Cardiac fibroblast (primary cell): Measurements from ENCODE around the gene PLEKHG7.
A peak's percentile ranks its signal among the peaks of the same experiment; 100 is the strongest.
"Not testable (repeated sequence)": the region's sequence is repeated elsewhere in the genome, so short reads cannot be mapped to it uniquely, and the experiment has no call there.

ENCODE experiments used
- DNase-seq, 2 donors: peaks; one replicate each; pipeline versions ENCODE4 v3.0.0 to v3.0.0-alpha.2; 2010; ENCODE audit warnings: low read depth in 2 of 2
- H3K4me3 ChIP-seq, 2 donors: replicated peaks in 1 of 2; 1 replicate in 1 of 2; 2 replicates in 1 of 2; pipeline ENCODE4 v1.5.1; 2011; ENCODE audit warnings: low read depth in 2 of 2, low read length in 2 of 2, mild to moderate bottlenecking in 2 of 2, moderate library complexity in 1 of 2
- TF ChIP-seq, protein P1 (sequence below): IDR thresholded peaks from one replicate; pipeline ENCODE4 v1.5.1; 2011; ENCODE audit warnings: low read depth, mild to moderate bottlenecking, low read length, inconsistent platforms

PLEKHG7 gene, protein sequence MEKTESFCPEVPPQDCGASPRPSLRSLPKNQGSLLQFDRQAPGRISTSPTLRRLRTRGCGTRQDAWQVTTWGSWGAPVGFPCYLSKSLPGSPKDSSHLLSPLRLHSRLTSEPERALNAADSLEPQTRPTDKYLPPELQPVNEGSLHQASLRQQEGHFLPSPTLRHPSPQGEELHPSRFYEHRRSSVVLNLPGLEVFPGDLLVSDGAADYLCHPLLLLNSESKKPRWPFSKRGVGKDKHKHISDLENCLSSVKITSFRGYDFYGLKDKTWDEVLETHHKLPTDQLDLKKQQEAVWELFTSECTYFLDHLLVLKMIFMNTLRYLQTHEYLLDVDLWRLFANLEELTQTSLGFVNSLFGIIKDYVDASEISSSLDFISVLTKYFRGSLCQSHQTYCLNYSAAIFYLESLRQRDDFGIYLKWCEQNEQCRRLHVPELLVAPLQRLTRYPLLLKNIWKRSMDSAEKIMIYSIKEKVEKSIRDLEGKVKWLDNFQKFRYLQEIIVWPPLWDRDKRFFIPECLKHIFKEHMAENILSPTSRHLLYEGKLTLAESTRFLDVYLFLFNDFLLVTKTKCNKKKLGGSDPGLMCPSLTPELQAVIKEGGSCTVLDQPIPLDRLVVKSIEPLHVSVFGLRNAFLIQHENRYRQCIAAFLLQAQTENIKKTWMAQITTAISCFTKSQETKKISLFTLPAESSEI

DNA sequence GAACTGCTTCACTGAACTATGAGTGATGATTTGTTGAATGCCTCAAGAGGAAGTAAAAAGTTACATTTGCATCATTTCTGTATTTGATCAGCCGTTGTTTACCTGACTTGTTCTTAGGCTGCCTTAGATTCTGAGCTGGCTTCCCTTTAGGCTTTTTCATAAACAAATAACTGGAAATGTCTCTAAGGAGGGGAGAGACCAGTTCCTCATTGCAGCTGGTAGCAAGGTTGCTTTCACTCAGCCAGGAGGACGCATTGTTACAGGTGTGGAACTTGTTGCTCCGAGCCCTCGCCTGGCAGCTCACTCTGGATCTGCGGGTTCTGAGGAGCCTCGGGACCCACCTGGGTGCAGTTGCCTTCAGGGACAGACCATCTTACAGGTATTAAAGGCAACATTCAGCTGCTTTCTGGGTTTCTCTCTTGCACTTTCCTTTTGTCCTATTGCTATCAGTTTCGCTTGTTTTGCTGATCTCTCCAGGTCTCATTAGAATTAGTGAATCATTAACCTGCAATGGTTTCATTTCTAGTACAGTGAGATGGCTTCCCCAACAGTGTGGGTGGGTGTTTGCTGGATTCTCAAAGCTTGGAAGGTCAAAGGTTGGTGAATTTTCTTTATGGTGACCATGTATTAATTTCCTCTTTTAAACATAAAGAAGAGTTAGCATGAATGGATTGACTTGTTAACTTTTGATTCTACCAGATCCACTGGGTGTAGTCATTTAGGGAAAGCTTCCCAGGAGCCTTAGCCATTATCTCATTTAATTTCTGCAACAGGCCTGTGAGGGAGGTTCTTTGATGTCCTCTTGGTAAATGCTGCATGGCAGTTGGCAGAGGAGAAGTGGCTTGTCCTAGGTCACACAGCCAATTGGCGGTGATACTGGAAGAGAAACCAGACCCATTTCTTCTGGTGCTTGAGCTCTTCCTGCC is at the start of gene PLEKHG7:
Gene PLEKHG7, plus strand, starts transcription at position 236 of the 926 bp plus-strand sequence. CDS start 3,643 bp downstream, outside the sequence.
- no peak within 1 kb of the TSS for H3K4me3 ChIP-seq
- DNase-seq: no peak
- TF ChIP-seq, protein P1, sequence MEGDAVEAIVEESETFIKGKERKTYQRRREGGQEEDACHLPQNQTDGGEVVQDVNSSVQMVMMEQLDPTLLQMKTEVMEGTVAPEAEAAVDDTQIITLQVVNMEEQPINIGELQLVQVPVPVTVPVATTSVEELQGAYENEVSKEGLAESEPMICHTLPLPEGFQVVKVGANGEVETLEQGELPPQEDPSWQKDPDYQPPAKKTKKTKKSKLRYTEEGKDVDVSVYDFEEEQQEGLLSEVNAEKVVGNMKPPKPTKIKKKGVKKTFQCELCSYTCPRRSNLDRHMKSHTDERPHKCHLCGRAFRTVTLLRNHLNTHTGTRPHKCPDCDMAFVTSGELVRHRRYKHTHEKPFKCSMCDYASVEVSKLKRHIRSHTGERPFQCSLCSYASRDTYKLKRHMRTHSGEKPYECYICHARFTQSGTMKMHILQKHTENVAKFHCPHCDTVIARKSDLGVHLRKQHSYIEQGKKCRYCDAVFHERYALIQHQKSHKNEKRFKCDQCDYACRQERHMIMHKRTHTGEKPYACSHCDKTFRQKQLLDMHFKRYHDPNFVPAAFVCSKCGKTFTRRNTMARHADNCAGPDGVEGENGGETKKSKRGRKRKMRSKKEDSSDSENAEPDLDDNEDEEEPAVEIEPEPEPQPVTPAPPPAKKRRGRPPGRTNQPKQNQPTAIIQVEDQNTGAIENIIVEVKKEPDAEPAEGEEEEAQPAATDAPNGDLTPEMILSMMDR: no peak

DNA sequence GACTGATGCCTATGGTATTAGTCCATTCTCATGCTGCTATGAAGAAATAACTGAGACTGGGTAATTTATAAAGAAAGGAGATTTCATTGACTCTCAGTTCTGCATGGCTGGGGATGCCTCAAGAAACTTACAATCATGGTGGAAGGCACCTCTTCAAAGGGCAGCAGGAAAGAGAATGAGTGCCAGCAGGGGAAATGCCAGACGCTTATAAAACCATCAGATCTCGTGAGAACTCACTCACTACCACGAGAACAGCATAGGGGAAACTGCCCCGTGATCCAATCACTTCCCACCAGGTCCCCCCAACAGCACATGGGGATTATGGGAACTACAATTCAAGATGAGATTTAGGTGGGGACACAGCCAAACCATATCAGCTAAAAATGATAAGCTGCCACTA is 48.5 kb upstream of the PLEKHG7 start:
- not testable (repeated sequence) for DNase-seq

DNA sequence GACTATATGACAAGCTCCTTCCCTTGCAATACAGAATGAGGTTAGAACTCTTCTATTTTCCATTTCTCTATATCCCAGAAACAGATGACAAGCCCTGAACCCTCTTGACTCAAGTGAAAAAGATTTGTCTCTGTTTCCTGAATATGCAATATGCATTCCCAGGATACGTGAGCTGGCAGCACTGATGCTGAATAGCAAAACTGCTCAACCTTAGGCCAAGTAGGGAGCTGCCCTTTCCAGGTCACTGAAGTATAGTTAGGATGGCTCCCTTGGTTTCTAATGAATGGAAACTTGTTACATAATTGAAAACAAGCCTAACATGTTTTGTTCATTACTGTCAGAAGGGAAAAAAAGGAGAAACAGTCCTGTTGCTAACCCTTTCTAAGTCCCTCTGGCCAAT is 47.9 kb upstream of the PLEKHG7 start:
- TF ChIP-seq, protein P1: no peak
- DNase-seq: peak; percentile 43 to 64

More for the DNA sequence above, 48.5 kb upstream of the PLEKHG7 start:
- not testable (repeated sequence) for H3K4me3 ChIP-seq

DNA sequence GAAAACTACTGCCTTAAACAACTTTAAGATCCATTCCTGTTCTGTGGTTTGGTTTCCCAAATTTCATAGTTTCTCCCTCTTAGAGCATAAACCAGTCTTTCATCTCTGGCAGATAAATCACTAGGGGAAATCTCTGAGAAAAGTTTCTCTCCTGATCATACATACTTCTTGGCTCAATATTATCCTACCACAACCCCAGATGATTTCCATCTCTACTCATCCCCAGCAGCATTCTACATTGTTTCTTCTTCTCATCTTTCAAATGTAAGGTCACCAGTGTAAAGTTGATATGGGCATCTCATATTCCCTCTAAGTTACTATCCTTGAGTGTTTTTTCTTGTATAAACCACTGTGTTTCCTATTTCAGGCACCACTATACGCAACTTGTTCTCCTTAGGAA is 45.9 kb upstream of the PLEKHG7 start:
- H3K4me3 ChIP-seq: no peak overlapping the region
- TF ChIP-seq, protein P1: no peak

More for the DNA sequence above, 47.9 kb upstream of the PLEKHG7 start:
- no peak overlapping the region for H3K4me3 ChIP-seq

DNA sequence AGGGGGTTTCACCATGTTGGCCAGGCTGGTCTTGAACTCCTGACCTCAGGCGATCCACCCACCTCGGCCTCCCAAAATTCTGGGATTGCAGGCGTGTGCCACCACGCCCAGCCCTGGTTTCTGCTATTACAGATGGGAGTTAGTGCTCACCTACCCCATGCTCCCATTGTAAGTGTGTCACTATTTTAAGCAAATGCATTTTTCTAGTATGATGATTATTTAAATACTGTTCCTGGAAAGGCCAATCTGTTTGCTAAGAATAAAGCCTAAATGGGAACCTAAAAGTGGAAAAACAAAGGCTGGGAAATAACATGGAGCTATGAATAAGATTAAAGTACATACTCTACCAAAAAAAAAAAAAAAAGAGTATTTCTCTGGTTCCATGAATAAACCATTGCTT is 45.0 kb upstream of the PLEKHG7 start:
- no peak for DNase-seq
- TF ChIP-seq, protein P1: no peak
- H3K4me3 ChIP-seq: no peak overlapping the region

More for the DNA sequence above, 45.9 kb upstream of the PLEKHG7 start:
- no peak for DNase-seq

DNA sequence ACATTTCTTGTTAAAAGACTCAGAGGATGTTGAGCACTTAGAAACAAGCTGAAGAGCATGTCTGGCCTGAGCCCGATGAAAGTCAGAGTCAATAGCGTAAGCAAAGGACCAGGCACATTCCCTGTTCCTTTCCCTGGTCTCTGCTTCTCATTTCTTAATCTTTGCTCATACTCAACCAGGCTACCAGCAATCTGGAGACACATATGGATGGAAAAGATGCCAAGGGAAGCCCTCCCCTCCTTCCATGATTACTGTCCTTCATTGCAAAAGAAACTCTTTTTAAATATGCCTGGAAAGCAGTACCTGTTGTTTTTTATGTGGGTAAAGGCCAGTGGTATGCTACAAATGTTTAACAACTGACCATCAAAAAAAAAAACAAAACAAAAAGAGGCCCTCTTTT is 44.2 kb upstream of the PLEKHG7 start:
- no peak overlapping the region for H3K4me3 ChIP-seq
- TF ChIP-seq, protein P1: no peak
- DNase-seq: no peak

DNA sequence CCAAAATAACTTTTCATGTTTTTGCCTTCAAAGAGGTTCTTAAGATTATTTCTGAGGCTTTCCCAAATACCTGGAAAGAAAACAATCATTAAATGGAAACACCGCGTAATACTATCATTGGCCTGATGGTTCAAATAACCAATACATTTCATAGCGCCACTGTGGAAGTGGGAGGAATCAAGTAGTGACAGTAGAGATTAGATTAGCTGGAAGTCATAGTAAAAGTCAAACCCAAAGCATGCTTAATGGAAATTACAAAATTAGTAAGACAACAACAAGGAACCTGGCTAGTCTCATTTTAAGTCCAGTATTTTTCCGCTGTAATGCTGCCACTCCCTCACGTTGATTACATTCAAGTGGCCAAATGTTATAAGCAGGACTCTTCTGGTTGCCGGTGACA is 41.5 kb upstream of the PLEKHG7 start:
- no peak for DNase-seq
- no peak overlapping the region for H3K4me3 ChIP-seq
- TF ChIP-seq, protein P1: no peak
